HS-5 (cell line): ENCODE results near the gene CHD6.

Source experiments
- DNase-seq: peaks from one replicate; pipeline ENCODE4 v3.0.0-alpha.2; 2012; ENCODE audit warnings: low read depth

Gene CHD6

DNA sequence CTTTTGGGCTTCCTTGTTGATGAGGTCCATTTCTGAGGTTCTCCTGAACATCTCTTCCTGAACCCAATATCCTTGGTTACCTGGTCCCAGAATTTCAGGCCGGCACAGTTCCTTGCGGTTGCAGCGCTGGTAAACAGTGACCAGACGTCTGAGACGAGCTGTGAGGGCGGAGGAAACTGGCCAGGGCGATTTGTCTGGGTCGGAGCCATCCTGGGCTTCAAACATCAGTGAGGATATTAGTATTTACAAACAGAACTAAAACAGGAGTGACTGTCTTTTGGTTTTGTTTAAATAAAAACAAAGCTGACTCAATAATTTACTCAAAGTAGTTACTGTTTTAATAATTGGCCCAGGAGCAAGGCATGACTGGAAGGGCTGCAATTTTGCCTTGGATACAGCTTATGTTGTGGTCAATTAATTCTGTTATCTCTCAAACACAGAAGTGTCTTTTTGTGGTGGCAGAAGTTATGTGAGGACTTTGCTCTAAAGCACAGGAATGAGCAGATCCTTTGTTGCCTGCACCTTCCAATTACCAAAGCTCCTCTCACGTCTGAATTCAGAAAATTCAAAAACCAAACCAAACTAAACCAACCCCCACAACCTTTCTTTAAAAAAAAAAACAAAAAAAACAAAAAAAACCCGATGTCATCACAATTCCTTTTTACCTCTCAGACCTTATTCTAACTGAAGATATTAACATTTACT is 192.8 kb downstream of the CHD6 start:
- DNase-seq = no peak

DNA sequence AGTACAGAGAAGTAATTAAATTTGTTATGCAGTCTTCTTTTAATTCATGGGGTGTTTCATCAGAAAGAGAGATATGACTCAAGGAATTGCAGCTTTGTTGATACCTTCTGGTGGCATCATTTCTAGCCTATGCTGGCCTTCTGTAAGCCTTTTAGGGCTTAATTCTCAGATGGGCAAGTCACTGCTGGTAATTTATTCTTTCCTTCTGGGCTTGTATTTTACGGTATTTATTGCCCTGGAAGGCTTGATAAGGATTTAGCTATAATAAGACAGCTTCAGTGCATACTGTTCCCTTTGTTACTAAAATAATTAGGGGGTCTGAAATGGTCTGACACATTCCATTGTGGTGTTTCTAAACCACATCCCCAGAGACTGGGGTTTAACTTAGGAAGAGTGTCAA is 193.6 kb downstream of the CHD6 start:
- no peak for DNase-seq

DNA sequence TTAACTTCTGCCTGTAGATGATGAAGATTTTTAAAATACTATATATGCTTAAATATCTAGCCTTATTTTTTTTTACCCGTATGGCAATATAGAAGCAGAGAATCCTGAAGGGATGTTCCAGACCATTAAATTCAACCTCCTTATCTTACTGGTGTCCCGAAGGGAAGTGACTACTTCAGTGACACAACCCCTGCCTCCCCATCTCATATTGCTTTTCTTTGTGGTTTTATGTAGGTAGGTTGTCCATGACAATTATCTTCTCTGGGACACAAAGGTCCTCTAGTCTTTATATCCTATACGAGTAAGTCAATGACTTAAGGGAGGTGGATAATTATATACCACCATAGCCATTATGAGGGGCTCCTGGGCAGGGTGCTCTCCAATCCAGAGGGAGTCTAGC is 194.2 kb downstream of the CHD6 start:
- no peak for DNase-seq

DNA sequence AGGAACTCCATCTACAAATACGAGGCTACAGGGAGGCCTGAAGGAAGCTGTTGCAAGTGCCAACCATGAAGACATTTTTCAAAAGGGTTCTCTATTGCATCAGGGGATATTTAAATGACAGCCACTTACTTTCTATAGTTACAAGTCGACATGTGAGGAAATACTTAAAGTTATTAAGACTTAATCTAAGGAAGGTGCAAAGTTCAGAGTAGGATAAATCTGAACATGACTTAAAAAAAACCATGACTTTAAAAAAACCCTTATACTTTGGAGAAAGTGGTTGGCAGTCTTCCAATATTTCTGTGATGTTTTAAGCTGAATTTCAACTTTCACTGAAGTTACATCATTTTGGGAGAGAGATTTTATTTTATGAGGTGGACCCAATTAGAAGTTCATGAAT is 195.2 kb downstream of the CHD6 start:
- DNase-seq = no peak

DNA sequence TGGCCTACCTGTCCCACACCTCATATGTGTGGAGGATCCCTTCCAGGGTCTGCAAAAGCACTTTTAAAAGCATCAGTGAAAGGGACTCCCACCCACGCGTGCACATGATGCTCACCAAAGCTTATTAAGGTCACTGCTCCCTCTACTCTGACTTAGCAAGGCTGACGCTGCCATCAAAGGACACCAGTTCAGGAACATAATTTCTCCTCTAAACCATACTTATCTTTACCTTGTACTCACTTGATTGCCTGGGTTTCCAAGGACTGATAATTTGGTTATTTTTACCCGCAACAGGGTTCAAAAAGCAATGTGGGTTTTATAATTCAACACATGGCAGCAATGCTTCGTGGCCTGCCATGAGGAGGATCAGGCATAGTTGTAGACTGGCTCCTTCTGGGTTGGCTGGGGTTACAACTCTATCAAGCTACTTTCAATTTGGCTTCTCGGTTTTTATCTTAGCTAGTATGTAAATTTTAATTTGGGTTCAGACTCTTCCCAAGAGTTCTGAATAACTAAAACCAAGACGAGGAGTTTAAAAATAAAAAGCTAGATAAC is 199.4 kb downstream of the CHD6 start:
- no peak for DNase-seq

DNA sequence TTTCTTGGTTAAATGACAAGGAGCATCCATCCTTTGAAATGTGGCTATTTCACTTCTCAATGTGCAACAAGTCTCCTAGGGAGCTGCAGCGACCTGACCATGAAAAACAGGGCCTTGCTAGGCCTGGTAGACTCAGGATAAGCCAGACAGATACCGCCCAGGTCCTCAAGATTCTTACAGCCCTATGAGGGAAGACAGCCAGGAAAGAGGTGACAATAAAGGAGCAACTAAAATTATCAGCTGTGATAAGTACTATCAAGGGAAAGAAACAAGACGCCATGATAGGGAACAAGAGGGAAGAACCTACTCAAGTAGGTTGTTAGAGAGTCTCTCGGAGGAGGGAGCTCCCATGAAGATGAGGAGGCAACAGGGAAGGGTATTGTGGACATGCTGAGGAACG is 200.1 kb downstream of the CHD6 start:
- DNase-seq = no peak

DNA sequence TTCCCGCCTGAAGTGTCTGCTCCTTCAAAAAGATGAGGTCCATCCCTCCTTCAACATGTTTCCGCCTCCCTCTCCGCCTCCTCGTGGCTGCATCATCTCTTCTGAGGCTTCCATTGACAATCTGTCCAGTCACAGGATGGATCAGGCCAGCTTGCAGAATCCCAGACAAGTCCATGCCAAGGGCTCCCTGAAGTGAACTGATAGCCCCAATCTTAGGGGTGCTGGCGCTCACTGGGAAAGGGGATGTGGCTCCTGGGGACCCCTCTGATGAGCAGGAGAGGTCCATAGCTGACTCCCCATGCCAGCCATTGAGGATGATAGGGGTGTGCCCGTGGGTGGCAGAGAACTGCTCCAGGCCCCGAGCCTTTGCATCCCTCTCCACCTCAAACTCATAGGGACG is 203.0 kb downstream of the CHD6 start:
- no peak for DNase-seq

DNA sequence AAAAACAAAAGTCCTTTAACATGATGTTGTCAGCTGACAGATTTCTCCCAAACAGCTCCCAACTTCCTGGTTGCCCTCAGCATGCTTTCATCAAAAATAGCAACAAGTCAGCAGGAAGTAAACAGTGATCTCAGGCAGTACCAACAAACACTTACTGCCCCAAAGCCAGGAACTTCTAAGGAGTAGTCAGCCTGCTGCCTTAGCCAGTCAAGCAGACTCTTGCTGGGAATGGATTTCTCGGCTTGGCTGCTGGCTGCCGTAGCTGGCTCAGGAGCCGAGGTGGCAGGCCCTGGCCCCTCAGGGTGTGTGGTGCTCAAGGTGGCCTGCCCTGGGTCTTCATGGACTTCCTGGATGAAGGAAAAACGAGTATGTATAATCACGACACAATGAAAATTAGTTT is 205.0 kb downstream of the CHD6 start:
- no peak for DNase-seq

DNA sequence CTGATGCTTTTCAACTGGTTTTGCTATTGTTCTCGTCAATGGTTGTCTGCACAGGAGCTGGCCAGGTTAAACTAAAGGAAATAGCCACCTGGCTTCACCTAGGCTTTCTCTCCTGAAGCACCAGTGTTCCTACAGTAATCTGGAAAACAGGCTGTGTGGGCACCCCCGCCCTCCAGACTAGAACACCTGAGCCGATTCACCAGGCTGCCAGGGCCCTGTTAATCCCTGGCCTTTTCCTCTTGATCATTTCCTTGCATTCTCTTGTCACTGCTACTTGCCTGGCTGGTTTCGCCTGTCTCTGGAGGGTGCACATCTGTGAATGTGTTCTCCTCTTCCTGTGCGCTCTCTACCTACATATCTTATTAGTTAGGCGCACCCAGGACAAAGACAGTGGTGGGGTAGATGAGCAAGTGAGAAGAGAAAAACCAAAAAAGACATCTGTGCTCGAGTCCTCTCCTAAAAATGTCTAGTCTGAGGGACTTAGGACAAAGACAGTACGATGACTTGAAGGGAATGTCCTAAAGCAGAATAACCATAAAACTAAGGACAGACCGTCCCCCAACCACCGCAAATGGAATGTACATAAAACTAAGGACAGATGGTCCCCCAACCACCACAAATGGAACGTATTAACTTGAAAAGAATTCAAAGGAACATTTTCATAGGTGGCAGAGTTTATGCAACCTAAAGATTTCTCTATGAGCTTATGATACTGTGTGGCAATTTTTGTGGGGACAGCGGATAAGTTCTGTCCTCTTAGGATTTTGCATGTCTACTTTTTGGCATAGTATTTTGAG is 205.7 kb downstream of the CHD6 start:
- DNase-seq = no peak

DNA sequence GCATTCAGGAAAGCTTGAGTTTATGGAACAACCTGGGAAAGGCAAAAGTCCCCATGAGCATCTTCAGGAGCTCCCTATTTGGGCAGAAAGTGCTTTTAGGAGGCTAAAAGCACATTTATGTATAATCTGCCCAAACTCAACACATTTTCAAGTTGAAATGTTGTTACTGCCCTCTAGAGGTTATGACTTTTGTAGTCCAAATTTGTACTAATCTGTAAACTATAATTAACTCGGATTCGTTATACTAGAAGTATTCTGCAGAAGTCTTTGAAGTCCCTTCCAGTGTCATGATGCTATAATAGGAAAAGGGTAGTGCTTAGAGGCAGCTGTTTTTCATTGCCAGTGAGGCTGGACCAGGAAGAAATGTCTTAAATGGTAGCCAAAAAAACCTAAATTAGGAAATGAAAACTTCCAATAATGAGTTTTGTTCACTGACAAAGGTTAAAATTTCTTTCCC is 206.8 kb downstream of the CHD6 start:
- peak; percentile 16 for DNase-seq

DNA sequence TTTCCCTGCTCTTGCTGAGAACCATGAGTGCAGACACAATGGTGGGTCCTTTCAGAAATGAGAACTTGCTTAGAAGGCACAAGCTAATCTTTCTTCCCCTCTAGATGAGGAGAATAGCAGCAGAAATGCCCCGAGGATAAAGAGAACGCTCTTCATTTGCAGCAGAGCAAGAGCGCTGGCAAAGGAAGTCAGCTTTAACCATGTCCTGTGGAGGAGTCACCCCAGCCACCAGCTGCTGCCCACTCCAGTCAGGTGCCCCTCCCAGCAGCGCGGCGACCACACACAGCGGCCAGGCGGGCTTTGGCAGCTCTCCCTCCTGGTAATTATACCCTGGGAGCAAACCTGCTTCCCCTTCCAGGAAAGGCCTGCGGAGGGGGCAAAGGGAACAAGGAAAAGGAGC is 209.2 kb downstream of the CHD6 start:
- no peak for DNase-seq

DNA sequence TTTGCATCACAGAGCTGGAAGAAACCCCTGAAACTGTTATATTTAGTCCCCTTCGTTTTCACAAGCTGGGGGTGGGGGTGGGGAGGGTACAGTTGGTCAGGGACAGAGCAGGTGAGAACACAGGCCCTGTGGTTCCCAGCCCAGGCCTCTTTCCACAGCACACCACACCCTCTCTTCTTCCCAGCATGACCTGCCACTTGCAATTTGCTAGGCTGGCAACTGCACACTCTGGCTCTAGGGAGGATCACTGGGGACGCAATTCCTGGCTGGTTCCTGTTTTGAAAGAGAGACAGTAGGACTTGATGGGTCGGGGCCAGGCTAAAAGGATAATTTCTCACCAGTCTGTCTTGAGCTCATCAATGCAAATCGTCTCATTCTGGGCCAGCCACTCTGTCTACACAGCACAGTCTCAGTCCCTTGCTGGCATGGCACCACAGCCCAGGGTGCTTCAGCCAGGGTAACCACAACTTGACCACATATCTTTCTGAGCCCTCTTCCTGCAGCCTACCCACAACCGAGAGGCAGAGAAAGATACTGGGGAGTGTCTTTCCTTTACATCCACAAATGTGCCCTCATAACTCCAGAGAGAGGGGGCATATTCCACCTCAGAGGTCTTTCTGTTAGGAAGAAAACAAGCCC is 209.9 kb downstream of the CHD6 start:
- no peak for DNase-seq

DNA sequence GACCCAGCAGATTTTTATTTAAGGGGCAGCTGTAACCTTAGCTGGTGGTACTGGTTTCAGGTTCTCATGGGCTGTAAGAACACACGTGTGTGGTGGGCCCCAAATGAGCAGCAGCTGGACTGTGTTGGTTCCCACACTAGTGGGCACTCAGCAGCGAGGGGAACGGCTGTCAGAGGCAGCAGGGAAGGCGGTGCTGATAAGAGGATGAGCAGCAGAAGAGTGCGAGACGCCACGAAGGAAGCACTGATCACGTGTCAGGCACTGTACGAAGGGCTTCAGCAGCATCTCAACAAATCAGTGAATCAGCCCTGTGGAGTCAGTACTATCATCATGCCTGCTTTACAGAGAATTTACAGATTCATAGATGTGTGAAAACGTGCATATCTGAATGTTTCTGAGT is 210.6 kb downstream of the CHD6 start:
- DNase-seq = no peak

DNA sequence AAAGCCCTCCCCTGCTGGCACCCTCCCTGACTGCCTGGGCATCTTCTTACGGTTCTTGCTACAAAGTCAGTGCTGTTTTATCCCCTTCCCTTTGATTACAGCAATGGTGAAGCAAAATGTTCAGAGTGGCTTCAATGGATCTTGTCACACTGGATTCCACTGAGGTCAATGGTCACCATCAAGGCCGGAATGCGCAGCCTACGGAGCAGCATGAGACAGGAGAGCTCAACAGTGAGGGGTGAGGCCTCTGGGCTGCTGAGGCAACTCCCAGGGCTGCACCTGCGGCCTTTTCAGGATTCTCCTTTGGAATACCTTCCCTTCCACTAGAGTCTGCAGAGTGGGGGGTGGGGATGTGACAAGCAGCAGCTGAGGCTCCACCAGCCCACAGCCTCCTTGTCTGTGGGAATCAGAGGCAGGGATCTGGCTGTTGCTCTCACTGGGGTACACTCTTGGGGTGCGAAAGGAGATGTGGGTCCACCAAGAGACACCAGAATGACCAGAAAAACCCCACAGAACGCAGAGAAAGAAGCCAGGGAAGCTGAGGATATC is 211.2 kb downstream of the CHD6 start:
- DNase-seq = no peak

DNA sequence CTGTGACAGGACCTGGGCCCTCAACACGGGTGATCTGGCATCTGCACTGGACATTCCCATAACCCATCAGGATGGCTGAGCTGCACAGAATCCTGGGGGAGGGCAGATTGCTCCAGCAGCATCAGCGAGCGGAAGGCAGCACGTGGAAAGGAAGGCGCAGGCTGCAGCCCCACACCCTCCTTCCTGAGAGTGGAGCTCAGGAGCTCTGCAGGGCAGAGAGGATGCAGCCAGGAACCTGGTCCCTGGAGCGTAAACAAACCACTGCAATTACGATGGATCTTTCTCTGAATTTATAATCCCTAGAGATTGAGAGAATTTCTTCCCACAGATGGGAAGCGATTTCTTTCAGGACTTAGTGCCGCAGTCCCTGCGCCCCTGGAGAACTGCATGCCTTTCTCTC is 211.8 kb downstream of the CHD6 start:
- no peak for DNase-seq

DNA sequence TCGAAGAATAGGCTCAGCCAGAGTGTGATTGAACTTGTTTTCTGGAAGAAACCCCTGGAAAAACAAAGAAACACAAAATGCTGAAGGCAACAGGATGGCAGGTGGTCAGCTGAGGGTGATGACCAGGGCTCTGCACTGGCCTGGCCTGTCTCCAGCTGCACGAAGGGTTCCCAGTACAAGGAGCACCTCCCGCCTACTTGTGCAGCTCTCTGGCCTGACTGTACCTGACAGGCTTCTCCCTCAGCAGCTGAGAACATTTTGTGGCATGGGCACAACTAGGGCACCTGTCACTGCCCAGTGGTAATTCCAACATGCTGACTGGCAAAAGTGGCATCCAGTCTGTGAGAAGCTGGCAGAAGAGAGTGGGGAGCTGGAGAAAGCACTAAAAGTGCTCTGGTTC is 212.7 kb downstream of the CHD6 start:
- no peak for DNase-seq

DNA sequence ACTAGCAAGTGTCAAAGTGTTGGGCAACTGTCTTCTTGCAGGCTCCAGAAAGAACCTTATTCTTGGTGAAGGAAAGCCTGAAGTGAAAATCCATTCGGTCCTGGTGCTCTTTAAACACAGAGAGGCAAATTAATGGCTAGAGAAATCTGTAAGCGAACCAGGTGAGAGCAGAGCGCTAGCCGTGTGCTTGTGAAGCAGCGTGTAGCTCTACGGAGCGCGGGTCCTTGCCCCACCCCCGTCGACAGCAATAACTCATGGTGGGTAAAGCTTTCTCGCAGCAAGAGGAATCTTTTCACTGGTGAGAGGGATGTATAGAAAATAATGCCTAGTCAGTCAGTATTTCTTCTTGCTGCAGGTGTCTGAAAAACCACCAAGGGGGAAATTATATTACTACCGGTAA is 214.6 kb downstream of the CHD6 start:
- no peak for DNase-seq

DNA sequence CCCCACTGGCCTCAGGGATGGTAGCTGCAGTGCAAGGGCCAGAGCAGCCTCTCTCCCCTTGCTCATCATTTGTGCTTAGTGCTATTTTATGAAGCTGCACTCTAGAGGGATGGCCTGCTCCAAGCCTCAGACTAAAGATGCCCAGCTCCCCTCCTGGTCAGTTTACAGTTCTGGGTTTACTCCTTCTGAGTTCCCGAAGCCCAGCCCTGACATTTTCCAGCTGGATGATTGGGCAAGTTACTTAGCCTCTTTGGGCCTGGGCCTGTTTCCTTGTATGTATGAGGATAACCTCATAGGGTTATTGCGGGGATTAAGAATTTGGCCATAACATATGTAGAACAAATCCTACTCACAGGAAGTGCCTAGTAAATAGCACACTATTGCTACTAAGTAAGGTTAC is 219.8 kb downstream of the CHD6 start:
- no peak for DNase-seq

DNA sequence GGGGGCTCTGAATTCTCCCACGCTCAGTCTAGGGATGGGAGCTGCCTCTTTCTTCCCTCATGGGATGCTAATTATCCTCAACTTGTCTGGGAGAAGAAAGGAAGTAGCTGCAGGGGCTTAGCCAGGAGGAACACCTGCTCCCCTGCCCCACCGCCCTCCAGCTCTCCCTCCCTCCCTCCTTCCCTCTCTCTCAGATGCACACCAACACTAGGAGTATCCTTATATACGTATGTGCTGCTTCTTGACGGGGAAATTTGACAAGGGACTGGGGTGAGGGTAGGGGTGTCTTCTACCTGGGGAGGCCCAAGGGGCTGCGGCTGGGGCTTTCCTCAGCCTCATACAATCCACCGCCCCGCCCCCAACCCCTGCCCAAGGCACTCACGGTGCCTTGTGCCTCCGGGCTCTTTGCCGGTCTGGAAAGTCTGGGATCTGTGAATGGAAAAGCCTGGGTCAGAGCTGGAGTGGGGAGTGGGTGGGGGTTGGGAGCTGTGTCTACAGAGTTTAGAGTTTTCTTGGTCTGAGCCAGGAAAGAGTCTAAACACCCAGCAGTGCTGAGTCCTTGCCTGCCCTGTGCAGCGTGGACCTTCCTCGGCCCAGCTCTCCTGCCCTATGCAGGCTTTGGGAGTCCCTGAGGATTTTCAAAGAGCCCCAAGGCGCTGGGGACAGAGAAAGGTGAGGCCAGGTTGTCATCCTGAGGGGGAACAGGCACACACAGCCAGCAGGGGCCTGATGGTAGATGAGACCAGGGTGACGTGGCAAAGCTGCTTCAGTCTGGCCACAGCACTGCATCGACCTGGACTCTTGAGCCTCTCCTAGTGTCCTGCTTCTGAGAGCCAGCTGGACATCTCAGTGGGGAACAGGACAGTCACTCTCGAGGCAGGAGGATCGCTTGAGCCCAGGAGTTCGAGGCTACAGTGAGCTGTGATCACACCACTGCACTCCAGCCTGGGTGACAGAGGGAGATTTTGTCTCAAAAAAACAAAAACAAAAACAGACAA is 222.2 kb downstream of the CHD6 start:
- no peak for DNase-seq

DNA sequence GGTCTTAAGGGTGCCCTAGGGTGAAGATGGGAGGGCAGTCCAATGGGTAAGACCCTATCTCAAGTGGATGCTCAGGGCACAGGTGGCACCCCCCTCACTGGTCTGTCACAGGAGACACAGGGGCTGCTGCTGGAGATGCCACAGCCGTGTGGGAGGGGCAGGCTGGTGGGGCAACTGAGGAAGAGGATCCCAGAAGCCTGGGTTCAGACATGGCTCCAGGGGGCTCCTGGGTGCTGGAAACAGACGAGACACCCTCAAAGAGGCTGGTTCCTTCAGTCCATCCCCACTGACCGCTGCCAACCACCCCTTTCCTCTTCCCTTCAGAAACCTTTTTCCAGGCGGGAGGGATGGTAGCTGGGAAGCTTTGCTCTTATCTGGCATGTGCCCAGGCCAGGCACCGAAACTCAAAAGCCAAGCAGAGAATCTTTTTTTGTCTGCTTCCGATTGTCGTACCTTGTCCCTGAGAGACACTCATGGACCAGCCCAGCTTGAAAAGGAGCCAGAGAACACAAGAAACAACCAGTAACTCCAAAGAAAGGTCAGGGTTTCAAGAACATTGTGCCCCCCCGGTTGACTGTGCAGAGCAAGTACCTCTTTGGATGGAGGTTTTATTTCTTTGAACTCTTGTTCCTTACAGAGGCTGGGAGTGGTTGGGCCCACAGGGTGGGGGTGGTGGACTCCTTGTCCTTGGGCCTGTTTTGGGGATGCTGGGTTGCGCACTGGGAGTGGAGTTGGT is 223.1 kb downstream of the CHD6 start:
- DNase-seq = no peak

DNA sequence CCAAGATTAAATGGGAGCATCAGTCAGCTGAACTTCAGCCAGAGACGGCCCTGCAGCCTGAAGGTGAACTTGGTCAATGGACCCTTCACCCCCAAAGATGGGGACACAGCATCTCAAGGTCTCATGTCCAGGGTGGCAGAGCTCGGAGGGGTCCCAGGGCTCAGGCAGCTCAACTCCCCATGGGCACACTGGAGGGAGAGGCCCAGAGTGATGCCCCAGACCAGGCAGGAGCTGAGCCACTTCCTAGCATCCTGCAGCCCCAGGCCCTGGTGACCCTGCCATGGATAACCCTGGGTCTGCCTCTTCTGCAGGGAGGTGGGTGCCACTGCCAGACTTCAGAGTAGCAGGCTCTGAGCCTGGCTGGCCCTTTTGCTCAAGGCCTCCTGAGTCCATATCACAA is 224.1 kb downstream of the CHD6 start:
- no peak for DNase-seq
